ENCODE measurements around the gene PLLP. TPM values are rescaled to one million over a fixed set of nuclear protein-coding genes. Genes with fewer than 3 reads are reported as not detected.

Gene PLLP
- total RNA-seq, 1 donor from 2014 or later, result 0.21 TPM

- Histone ChIP-seq H3K36me3 (no peaks in the 10 kb centered on the region), H3K9me3 (no peaks in the 10 kb centered on the region), H3K27ac (no peak overlapping the region), H3K4me3 (no peak overlapping the region), H3K27me3 (no peaks in the 10 kb centered on the region), H3K4me1 (peaks cover 0 to 5% of the 10 kb centered on the region in 2 donors)
- DNase-seq (ENCODE audit: low spot score in 2 of 2), result no peak
- intact Hi-C loops (cut with DNase I), result no loop called here
- TF ChIP-seq CTCF (IDR thresholded peaks at IDR 0.05), result no peak
Measured at GRCh38 chr16:57266531-57267260, 17.8 kb downstream of the PLLP start.

- no peaks in the 10 kb centered on the region for H3K9me3 ChIP-seq
- no peak overlapping the region for H3K4me3 ChIP-seq
- no peaks in the 10 kb centered on the region for H3K27me3 ChIP-seq
- DNase-seq (ENCODE audit: low spot score in 2 of 2), result no peak
- no peaks in the 10 kb centered on the region for H3K36me3 ChIP-seq
- H3K27ac ChIP-seq, result no peak overlapping the region
- H3K4me1 ChIP-seq, result peaks cover 0 to 5% of the 10 kb centered on the region in 2 donors
- TF ChIP-seq CTCF (IDR thresholded peaks at IDR 0.05), result no peak
- intact Hi-C loops (cut with DNase I), result no loop called here
Measured at GRCh38 chr16:57265850-57266530, 18.5 kb downstream of the PLLP start.

- Histone ChIP-seq H3K4me3 (no peak overlapping the region), H3K36me3 (no peaks in the 10 kb centered on the region), H3K4me1 (peaks cover 0 to 7% of the 10 kb centered on the region in 2 donors), H3K27ac (no peak overlapping the region), H3K9me3 (no peaks in the 10 kb centered on the region), H3K27me3 (no peaks in the 10 kb centered on the region)
- intact Hi-C loops (cut with DNase I), result no loop called here
- no peak for DNase-seq (ENCODE audit: low spot score in 2 of 2)
- no peak for TF ChIP-seq CTCF (IDR thresholded peaks at IDR 0.05)
Measured at GRCh38 chr16:57264950-57265371, 19.5 kb downstream of the PLLP start.

- DNase-seq (ENCODE audit: low spot score in 2 of 2), result no peak
- H3K36me3 ChIP-seq, result no peaks in the 10 kb centered on the region
- no peak overlapping the region for H3K27ac ChIP-seq
- no peak overlapping the region for H3K4me3 ChIP-seq
- H3K4me1 ChIP-seq, result peaks cover 0 to 7% of the 10 kb centered on the region in 2 donors
- no peak for TF ChIP-seq CTCF (IDR thresholded peaks at IDR 0.05)
- H3K9me3 ChIP-seq, result no peaks in the 10 kb centered on the region
- intact Hi-C loops (cut with DNase I), result no loop called here
- H3K27me3 ChIP-seq, result no peaks in the 10 kb centered on the region
Measured at GRCh38 chr16:57264381-57264780, 20.1 kb downstream of the PLLP start.

DNA sequence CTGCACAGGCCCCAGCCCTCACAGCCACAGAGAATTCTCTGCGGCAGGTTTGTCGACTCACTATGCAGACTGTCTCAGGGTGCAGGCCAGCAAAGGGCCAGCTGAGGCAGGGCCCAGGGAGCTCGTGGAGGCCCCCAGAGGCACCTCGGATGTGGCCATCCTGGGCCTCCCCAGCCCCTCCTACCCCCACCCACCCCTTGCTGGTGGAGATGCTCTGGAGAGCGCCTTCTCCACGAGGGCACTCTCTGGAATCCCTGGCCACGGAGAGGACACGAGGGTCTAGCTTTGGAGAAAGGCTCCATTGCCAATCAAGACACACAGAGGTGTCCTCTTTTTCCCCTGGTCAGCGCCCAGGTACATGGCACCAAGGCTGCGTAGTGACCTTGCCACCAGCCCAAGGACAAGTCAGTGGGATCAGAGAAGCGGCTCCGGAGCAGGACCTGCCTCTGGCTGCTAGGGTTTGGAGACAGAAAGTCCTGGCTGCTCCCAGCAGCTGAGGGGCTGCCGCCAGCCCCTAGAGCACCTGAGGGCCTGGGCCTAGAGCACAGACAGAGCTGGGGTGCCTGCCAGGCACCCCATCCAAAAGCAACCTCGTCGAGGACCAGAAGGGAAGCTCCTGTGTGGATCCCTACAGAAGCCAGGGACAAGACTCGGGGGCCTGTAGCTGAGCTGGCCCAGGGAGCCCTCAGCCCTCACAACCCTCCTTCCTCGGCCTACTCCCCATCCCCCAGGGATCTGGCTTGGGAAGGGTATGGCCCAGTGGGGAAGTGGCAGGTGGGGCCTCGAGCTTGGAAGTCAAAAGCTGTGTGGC is 20.7 kb downstream of the PLLP start:
- intact Hi-C loops (cut with DNase I), result no loop called here
- no peak overlapping the region for H3K27ac ChIP-seq
- no peak for DNase-seq (ENCODE audit: low spot score in 2 of 2)

More for the DNA sequence above, 20.7 kb downstream of the PLLP start:
- no peaks in the 10 kb centered on the region for H3K27me3 ChIP-seq
- H3K9me3 ChIP-seq, result no peaks in the 10 kb centered on the region
- H3K36me3 ChIP-seq, result no peaks in the 10 kb centered on the region
- H3K4me1 ChIP-seq, result peaks cover 0 to 7% of the 10 kb centered on the region in 2 donors
- H3K4me3 ChIP-seq, result no peak overlapping the region
- no peak for TF ChIP-seq CTCF (IDR thresholded peaks at IDR 0.05)

All from ascending aorta (tissue), 2 donors.